SH-SY5Y (cell line): ENCODE measurements around the gene CD63.

Experiments used
- GATA2 ChIP-seq: IDR thresholded peaks from 2 replicates; pipeline ENCODE4 v1.6.1; 2011; ENCODE audit warnings: mild to moderate bottlenecking, low read depth, low read length
- GATA3 ChIP-seq: IDR thresholded peaks from 2 replicates; pipeline ENCODE4 v1.6.1; 2011; ENCODE audit warnings: low read depth, mild to moderate bottlenecking, low read length, moderate library complexity

DNA sequence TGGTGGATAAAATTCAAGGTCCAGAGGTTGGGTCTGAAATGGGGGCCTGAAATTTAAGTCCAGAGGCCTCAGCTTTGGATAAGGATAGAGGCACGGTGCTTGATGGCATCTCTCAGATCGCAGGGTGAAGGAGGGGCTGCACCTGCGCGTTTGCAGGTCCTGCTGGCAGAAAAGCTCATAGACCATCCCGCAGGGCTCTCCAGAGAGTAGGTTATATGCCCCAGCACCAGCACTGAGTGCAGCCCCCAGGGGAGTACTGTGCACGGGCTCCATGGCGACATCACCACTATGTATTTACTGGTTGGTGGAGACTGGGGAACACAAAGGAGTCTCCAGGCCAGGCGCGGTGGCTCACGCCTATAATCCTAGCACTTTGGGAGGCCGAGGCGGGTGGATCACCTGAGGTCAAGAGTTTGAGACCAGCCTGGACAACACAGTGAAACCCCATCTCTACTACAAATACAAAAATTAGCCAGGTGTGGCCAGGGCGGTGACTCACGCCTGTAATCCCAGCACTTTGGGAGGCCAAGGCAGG lies 4.3 kb upstream of the CD63 start:
- TF ChIP-seq GATA3 (no peak), GATA2 (no peak)
